HepG2 (cell line): Measurements from ENCODE around the gene LHPP.

Source experiments
- CBX5 ChIP-seq: sonication (generic); formaldehyde crosslinking; IDR thresholded peaks from 2 replicates; pipeline ENCODE4 v1.4.0; 2020; ENCODE audit warnings: missing genetic modification reagents, borderline replicate concordance
- CEBPB ChIP-seq: IDR thresholded peaks from 2 replicates; pipeline ENCODE4 v1.6.1; 2011; ENCODE audit warnings: low read depth, low read length, improper control_type of control experiment, borderline replicate concordance
- CTCF ChIP-seq: sonication (generic); formaldehyde crosslinking; IDR thresholded peaks from 2 replicates; pipeline ENCODE4 v1.5.0; 2020; ENCODE audit warnings: mild to moderate bottlenecking, missing genetic modification reagents, moderate library complexity
- KDM4B ChIP-seq: sonication (generic); formaldehyde crosslinking; IDR thresholded peaks from 2 replicates; pipeline ENCODE4 v1.4.0; 2020; ENCODE audit warnings: missing genetic modification reagents
- LRRFIP1 ChIP-seq: sonication (generic); formaldehyde crosslinking; conservative IDR thresholded peaks from 2 replicates; pipeline ENCODE4 v1.4.0; 2020; ENCODE audit warnings: missing genetic modification reagents
- MTF2 ChIP-seq: sonication (generic); formaldehyde crosslinking; IDR thresholded peaks from 2 replicates; pipeline ENCODE4 v1.5.0; 2020; ENCODE audit warnings: missing genetic modification reagents, borderline replicate concordance
- MXI1 ChIP-seq: IDR thresholded peaks from 3 replicates; pipeline ENCODE4 v1.6.1; 2012; ENCODE audit warnings: low read depth, low read length, inconsistent platforms, borderline replicate concordance
- MYC ChIP-seq: sonication (generic); formaldehyde crosslinking; IDR thresholded peaks from 2 replicates; pipeline ENCODE4 v1.9.0; 2021; ENCODE audit warnings: missing genetic modification reagents, borderline replicate concordance
- NFKB2 ChIP-seq: sonication (generic); formaldehyde crosslinking; IDR thresholded peaks from 2 replicates; pipeline ENCODE4 v1.4.0; 2020; ENCODE audit warnings: missing genetic modification reagents, borderline replicate concordance
- NR2F6 ChIP-seq, 2 experiments: IDR thresholded peaks; 2 replicates each; pipeline ENCODE4 v1.6.1; 2016; ENCODE audit warnings: antibody characterized with exemption in 1 of 2, mild to moderate bottlenecking in 1 of 2
- SP1 ChIP-seq, 2 experiments: fragments of 450-650 bp in 1 of 2; sonication (generic) in 1 of 2; formaldehyde crosslinking in 1 of 2; IDR thresholded peaks; 2 replicates each; pipeline versions ENCODE4 v1.4.0 to v1.6.1; 2016 to 2020; ENCODE audit warnings: missing genetic modification reagents in 1 of 2
- SRSF9 ChIP-seq: fragments of 200-400 bp; formaldehyde crosslinking; IDR thresholded peaks from 2 replicates; pipeline ENCODE4 v1.6.1; 2018; ENCODE audit warnings: borderline replicate concordance, mild to moderate bottlenecking, low read depth, low read length; ENCODE audit not compliant: insufficient read depth, poor library complexity, severe bottlenecking
- TERF1 ChIP-seq: sonication (generic); formaldehyde crosslinking; IDR thresholded peaks from 2 replicates; pipeline ENCODE4 v1.8.0; 2022; ENCODE audit warnings: mild to moderate bottlenecking, missing genetic modification reagents, moderate library complexity
- ZBTB33 ChIP-seq: sonication (generic); formaldehyde crosslinking; IDR thresholded peaks from 2 replicates; pipeline ENCODE4 v1.4.0; 2020; ENCODE audit warnings: missing genetic modification reagents

GRCh38 chr10:124612611-124613498, 151.2 kb downstream of the LHPP start:
- no peak for TF ChIP-seq KDM4B (CRISPR knock-in tag)
- TF ChIP-seq SP1 (IDR thresholded peaks at IDR 0.05), result no peak
- TF ChIP-seq SP1 (CRISPR knock-in tag; IDR thresholded peaks at IDR 0.05), result no peak
- TF ChIP-seq NR2F6 (IDR thresholded peaks at IDR 0.05), result no peak
- no peak for TF ChIP-seq NR2F6 (CRISPR knock-in tag; IDR thresholded peaks at IDR 0.05)
- peak; percentile 31; the same call in 1 of the 2 replicates for TF ChIP-seq CTCF (CRISPR knock-in tag)
- no peak for TF ChIP-seq MXI1
- no peak for TF ChIP-seq TERF1 (CRISPR knock-in tag)
- TF ChIP-seq CEBPB, result no peak
- no peak for TF ChIP-seq SRSF9
- TF ChIP-seq LRRFIP1 (CRISPR knock-in tag), result no peak
- no peak for TF ChIP-seq MYC
- TF ChIP-seq CBX5 (CRISPR knock-in tag), result no peak
- TF ChIP-seq NFKB2 (CRISPR knock-in tag), result no peak
- no peak for TF ChIP-seq ZBTB33 (CRISPR knock-in tag)
- no peak for TF ChIP-seq MTF2 (CRISPR knock-in tag)
